COLO668 (cell line): ENCODE data around the gene FLRT2.

Source experiments
- DNase-seq: peaks from one replicate; lab custom pipeline; 2025; ENCODE audit not compliant: unreplicated experiment; lab: John Stamatoyannopoulos, UW

The FLRT2 gene

GRCh38 chr14:85644211-85644610 lies 114.3 kb downstream of the FLRT2 start:
- DNase-seq = no peak

- DNase-seq = no peak
These were observed 123.1 kb downstream of the FLRT2 start for GRCh38 chr14:85653029-85653428.

GRCh38 chr14:85660243-85660922 lies 130.4 kb downstream of the FLRT2 start:
- DNase-seq = no peak

- DNase-seq = no peak
These were observed 132.2 kb downstream of the FLRT2 start for GRCh38 chr14:85662096-85662495.

- no peak for DNase-seq
These were observed 133.3 kb downstream of the FLRT2 start for GRCh38 chr14:85663256-85663655.

GRCh38 chr14:85663667-85664066 lies 133.7 kb downstream of the FLRT2 start:
- DNase-seq = no peak

GRCh38 chr14:85675957-85676356 lies 146.0 kb downstream of the FLRT2 start:
- DNase-seq = no peak

- no peak for DNase-seq
These were observed 157.0 kb downstream of the FLRT2 start for GRCh38 chr14:85686908-85687307.

GRCh38 chr14:85687456-85687855 lies 157.5 kb downstream of the FLRT2 start:
- no peak for DNase-seq

- no peak for DNase-seq
These were observed 158.1 kb downstream of the FLRT2 start for GRCh38 chr14:85688006-85688405.

- DNase-seq = no peak
These were observed 165.4 kb downstream of the FLRT2 start for GRCh38 chr14:85695300-85695699.

GRCh38 chr14:85701116-85701515 lies 171.2 kb downstream of the FLRT2 start:
- DNase-seq = no peak

- no peak for DNase-seq
These were observed 171.8 kb downstream of the FLRT2 start for GRCh38 chr14:85701763-85702162.

- DNase-seq = no peak
These were observed 172.2 kb downstream of the FLRT2 start for GRCh38 chr14:85702191-85702590.

- DNase-seq = no peak
These were observed 173.1 kb downstream of the FLRT2 start for GRCh38 chr14:85702997-85703396.
